ENCODE measurements around the gene PCDH15. TPM values are rescaled to one million over a fixed set of nuclear protein-coding genes. Genes with fewer than 3 reads are reported as not detected.

PCDH15 gene
- total and polyA plus RNA-seq, 2 of the 8 experiments (the other 6 are each of a cell fraction or from before 2014, with no cell fraction given): 0.11 TPM; not detected in 1

- Histone ChIP-seq H3K4ac (replicated peaks; ENCODE audit: insufficient read length, low read depth, low read length) (no peak overlapping the region), H4K5ac (ENCODE audit: insufficient read length, low read depth, low read length) (no peak overlapping the region), H3K79me1 (ENCODE audit: low read depth, low read length) (no peaks in the 10 kb centered on the region), H2BK5ac (ENCODE audit: low read depth, low read length) (no peak overlapping the region), H3K27ac (ENCODE audit: low read depth, low read length) (no peak overlapping the region), H3K27me3 (replicated peaks in 1 of 4; ENCODE audit: control insufficient read depth in 3 of 4, extremely low read depth in 1 of 4, insufficient read depth in 3 of 4, low read length in 3 of 4) (no peaks in the 10 kb centered on the region), H3K14ac (ENCODE audit: insufficient read length) (no peak overlapping the region), H3K9me3 (ENCODE audit: insufficient read depth in 2 of 2, low read depth in 1 of 2, low read length in 1 of 2) (no peaks in the 10 kb centered on the region; a peak in 1 of 4 replicates), H2AK5ac (ENCODE audit: low read depth, low read length) (no peak overlapping the region), H3K36me3 (ENCODE audit: control insufficient read depth in 2 of 4, insufficient read depth in 4 of 4, low read length in 3 of 4) (no peaks in the 10 kb centered on the region), H3K18ac (ENCODE audit: extremely low read depth, low read length) (no peak overlapping the region), H3K4me1 (replicated peaks in 1 of 4; ENCODE audit: control insufficient read depth in 3 of 4, insufficient read depth in 4 of 4, low read length in 3 of 4) (no peaks in the 10 kb centered on the region), H3K9ac (replicated peaks in 1 of 4; ENCODE audit: extremely low read depth in 1 of 4, low read depth in 3 of 4, low read length in 3 of 4) (no peak overlapping the region), H4K91ac (replicated peaks; ENCODE audit: insufficient read length, low read length) (no peak overlapping the region), H3K4me2 (ENCODE audit: insufficient read depth in 1 of 2, low read depth in 2 of 2, low read length in 2 of 2) (no peak overlapping the region), H3K79me2 (ENCODE audit: control insufficient read depth in 1 of 2, insufficient read depth in 2 of 2, low read length in 2 of 2) (no peaks in the 10 kb centered on the region), H2AFZ (ENCODE audit: low read length) (no peak overlapping the region), H3K23ac (ENCODE audit: insufficient read length) (no peak overlapping the region), H2BK15ac (ENCODE audit: low read length) (no peak overlapping the region), H4K20me1 (replicated peaks in 1 of 2; ENCODE audit: control insufficient read depth in 1 of 2, insufficient read depth in 2 of 2, low read length in 2 of 2) (no peaks in the 10 kb centered on the region), H3K4me3 (ENCODE audit: extremely low read depth in 1 of 4, insufficient read depth in 2 of 4, low read depth in 3 of 4, low read length in 4 of 4) (no peak overlapping the region), H4K8ac (ENCODE audit: extremely low read depth, insufficient read depth, low read length) (no peak overlapping the region), H2BK20ac (ENCODE audit: low read length) (no peak overlapping the region), H2BK12ac (ENCODE audit: low read depth, low read length) (no peak overlapping the region), H3K56ac (replicated peaks; ENCODE audit: insufficient read length, low read depth, low read length) (no peak overlapping the region), H2BK120ac (replicated peaks; ENCODE audit: low read depth, low read length) (no peak overlapping the region), H3K23me2 (ENCODE audit: low read depth, low read length) (no peaks in the 10 kb centered on the region; the same call in 1 of the 2 replicates)
- no peak for FAIRE-seq
- TF ChIP-seq CHD1 (IDR thresholded peaks at IDR 0.05; ENCODE audit: low read depth, low read length) (no peak), SRF (IDR thresholded peaks at IDR 0.05; ENCODE audit: low read depth, low read length) (no peak), POLR2AphosphoS5 (IDR thresholded peaks at IDR 0.05; ENCODE audit: low read depth, low read length) (no peak), FOSL1 (IDR thresholded peaks at IDR 0.05; ENCODE audit: insufficient read depth, low read depth, low read length) (no peak), CHD2 (IDR thresholded peaks at IDR 0.05; ENCODE audit: low read length) (no peak), CBX5 (IDR thresholded peaks at IDR 0.05; ENCODE audit: low read depth, low read length) (no peak), SP4 (IDR thresholded peaks at IDR 0.05; ENCODE audit: low read length) (no peak), BCL11A (IDR thresholded peaks at IDR 0.05; ENCODE audit: low read depth in 2 of 2, low read length in 2 of 2) (no peak), TBP (IDR thresholded peaks at IDR 0.05; ENCODE audit: low read depth, low read length) (no peak), SAP30 (IDR thresholded peaks at IDR 0.05; ENCODE audit: insufficient read depth, insufficient replicate concordance, low read length) (no peak)
- 94% methylated on average over 1 of the region's 1 CpG; no CpG with 5 or more reads in 1 of the 2 experiments for WGBS, 2 experiments (ENCODE audit: extremely low coverage in 1 of 2, insufficient coverage in 1 of 2, insufficient read length in 1 of 2, insufficient replicate concordance in 2 of 2, low coverage in 1 of 2, low lambda C conversion rate in 2 of 2, missing lambda C conversion rate in 1 of 2)
- DNase-seq (ENCODE audit: low read depth in 1 of 2, low spot score in 2 of 2): no peak
- ChIA-PET POLR2A (ENCODE audit: partially characterized antibody) (no interaction called here), CTCF (ENCODE audit: partially characterized antibody) (no interaction called here)
Observed at GRCh38 chr10:54096892-54097291, 704.1 kb downstream of the PCDH15 start.
